ENCODE data around the gene CEP164.

CEP164 gene

DNA sequence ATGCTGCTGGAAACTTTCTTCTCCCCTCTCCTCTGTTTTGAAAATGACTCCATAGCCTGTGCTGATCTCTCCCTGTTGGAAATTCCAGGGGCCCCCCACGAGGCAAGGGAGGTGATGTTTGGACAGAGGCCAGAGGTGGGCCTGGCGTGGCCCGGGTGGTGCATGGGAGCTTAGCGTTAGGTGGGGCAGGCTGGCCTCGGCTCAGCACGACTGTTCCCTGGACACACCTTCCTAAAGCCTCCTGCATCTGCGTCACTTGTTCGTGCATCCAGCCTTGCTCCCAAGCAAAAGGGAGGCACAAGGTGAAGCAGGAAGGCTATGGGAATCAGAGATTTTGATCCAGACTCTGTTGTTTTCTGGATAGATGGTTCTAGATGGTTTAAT is 135.2 kb downstream of the CEP164 start:
- no peak for DNase-seq (ENCODE audit: low read depth)
